NCI-H128 (cell line): ENCODE measurements around the gene LYPD6B.

Experiments
- DNase-seq: peaks from one replicate; lab custom pipeline; 2025; ENCODE audit not compliant: unreplicated experiment; lab: John Stamatoyannopoulos, UW

LYPD6B gene

GRCh38 chr2:149068996-149069888, 30.7 kb downstream of the LYPD6B start:
- DNase-seq: no peak

GRCh38 chr2:149070681-149071320, 32.3 kb downstream of the LYPD6B start:
- DNase-seq: no peak

- DNase-seq: no peak
Observed at GRCh38 chr2:149075105-149075504, 36.6 kb downstream of the LYPD6B start.

- no peak for DNase-seq
Observed at GRCh38 chr2:149075853-149076252, 37.4 kb downstream of the LYPD6B start.

GRCh38 chr2:149076863-149077412, 38.4 kb downstream of the LYPD6B start:
- no peak for DNase-seq

GRCh38 chr2:149077861-149078260, 39.4 kb downstream of the LYPD6B start:
- DNase-seq: no peak

GRCh38 chr2:149080099-149080498, 41.6 kb downstream of the LYPD6B start:
- no peak for DNase-seq

- DNase-seq: no peak
Observed at GRCh38 chr2:149080971-149081370, 42.5 kb downstream of the LYPD6B start.

- DNase-seq: no peak
Observed at GRCh38 chr2:149082079-149082478, 43.6 kb downstream of the LYPD6B start.

GRCh38 chr2:149082735-149083134, 44.2 kb downstream of the LYPD6B start:
- DNase-seq: peak; percentile 6

GRCh38 chr2:149084924-149085795, 46.7 kb downstream of the LYPD6B start:
- DNase-seq: no peak

- DNase-seq: no peak
Observed at GRCh38 chr2:149087751-149088150, 49.3 kb downstream of the LYPD6B start.

GRCh38 chr2:149089068-149089467, 50.6 kb downstream of the LYPD6B start:
- DNase-seq: no peak

- DNase-seq: no peak
Observed at GRCh38 chr2:149090706-149091105, 52.2 kb downstream of the LYPD6B start.

- no peak for DNase-seq
Observed at GRCh38 chr2:149093579-149093978, 55.1 kb downstream of the LYPD6B start.

- DNase-seq: no peak
Observed at GRCh38 chr2:149094217-149095015, 55.9 kb downstream of the LYPD6B start.

GRCh38 chr2:149098701-149099100, 60.2 kb downstream of the LYPD6B start:
- DNase-seq: no peak

- no peak for DNase-seq
Observed at GRCh38 chr2:149099298-149099697, 60.8 kb downstream of the LYPD6B start.

GRCh38 chr2:149100739-149101699, 62.5 kb downstream of the LYPD6B start:
- no peak for DNase-seq
